HTERT RPE-1 (cell line): Measurements from ENCODE around the gene MAP1LC3B.
"Not testable (repeated sequence)": the region's sequence is repeated elsewhere in the genome, so short reads cannot be mapped to it uniquely, and the experiment has no call there.

Experiments
- in situ Hi-C: fragments of 300-500 bp; cut with MboI; formaldehyde crosslinking; loops from 4 replicates; pipeline ENCODE4 v1.14.3; 2020; ENCODE audit warnings: low sequenced_read_pairs

MAP1LC3B gene

GRCh38 chr16:87360862-87361610 is 31.1 kb upstream of the MAP1LC3B start:
- in situ Hi-C loops = no loop called here

DNA sequence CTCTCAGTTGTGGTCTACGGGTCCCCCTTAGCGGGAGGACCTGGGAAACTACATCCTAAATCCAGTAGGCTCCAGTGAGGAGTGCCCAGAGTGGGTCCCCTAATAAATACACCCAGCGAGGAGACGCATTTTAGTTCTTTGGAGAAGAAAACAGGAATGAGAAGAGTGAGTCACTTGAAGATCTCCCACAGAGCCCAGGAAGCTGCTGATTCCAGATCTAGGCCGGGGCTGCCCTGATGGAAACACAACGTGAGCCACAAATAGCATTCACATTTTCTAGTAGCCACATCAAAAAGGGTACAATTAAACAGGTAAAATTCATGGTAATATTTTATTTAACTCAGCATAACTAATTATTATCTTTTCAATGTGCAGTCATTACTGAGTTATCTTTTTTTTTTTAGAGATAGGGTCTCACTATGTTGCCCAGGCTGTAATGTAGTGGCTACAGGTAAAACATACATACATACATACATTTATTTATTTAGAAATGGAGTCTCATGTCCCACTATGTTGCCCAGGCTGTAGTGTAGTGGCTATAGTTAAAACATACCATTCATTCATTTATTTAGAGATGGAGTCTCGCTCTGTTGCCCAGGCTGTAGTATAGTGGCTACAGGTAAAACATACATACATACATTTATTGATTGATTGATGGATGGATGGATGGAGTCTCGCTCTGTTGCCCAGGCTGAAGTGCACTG is 30.1 kb upstream of the MAP1LC3B start:
- in situ Hi-C loops = no loop called here

DNA sequence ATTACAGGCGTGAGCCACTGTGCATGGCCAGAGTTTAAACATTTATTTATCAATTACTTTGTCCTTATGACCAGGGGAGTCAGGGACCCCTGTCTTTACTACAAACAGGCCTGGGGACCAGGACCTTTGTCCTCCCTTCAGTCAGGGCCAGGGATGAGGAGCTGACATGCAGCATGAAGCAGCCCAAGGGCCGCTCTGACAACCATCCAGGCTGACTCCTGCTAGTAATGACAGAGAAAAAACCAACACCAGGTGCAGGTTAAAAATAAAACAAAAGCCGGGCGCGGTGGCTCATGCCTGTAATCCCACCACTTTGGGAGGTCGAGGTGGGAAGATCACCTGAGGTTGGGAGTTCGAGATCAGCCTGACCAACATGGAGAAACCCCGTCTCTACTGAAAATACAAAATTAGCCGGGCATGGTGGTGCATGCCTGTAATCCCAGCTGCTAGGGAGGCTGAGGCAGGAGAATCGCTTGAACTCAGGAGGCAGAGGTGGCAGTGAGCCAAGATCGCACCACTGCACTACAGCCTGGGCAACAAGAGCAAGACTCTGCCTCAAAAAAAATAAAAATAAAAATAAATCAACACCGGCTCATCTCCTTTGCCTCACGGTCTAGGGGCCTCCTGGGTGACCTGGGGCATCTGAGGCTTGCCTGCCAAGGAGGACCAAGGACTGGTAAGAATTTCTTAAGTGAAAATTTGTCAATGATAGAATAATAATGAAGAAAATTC is 29.1 kb upstream of the MAP1LC3B start:
- in situ Hi-C loops = not testable (repeated sequence)

DNA sequence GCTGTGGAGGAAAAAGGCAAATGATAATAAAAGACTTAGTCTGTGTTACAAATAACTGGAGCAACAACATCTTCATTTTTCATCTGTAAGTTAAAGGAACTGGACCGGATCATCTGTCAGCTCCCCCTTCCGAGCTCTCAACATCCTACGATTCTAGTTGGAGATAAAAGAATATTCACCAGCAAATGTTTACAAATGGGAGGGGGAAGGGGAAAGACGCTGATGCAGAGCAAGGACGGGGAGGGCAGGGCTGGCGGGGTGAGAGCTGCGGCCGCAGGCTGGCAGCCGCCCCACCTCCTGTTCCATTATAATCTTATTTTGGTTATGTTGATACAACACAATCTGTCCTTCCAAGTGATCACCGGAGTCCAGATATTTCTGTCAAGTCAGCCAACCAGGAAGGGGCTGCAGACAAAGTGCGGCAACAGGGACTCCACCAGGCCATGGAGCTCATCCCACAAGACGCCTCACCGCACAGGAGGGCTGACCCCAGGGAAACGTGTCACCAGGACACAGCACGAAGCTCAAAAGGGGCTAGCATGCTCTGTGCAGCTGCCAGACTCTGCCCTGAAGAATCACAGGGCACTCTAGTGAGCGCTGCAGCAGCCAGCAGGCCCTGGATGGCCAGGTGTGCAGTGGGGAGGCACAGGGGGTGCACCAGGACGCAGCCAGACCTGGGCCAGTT is 28.2 kb upstream of the MAP1LC3B start:
- in situ Hi-C loops = no loop called here

DNA sequence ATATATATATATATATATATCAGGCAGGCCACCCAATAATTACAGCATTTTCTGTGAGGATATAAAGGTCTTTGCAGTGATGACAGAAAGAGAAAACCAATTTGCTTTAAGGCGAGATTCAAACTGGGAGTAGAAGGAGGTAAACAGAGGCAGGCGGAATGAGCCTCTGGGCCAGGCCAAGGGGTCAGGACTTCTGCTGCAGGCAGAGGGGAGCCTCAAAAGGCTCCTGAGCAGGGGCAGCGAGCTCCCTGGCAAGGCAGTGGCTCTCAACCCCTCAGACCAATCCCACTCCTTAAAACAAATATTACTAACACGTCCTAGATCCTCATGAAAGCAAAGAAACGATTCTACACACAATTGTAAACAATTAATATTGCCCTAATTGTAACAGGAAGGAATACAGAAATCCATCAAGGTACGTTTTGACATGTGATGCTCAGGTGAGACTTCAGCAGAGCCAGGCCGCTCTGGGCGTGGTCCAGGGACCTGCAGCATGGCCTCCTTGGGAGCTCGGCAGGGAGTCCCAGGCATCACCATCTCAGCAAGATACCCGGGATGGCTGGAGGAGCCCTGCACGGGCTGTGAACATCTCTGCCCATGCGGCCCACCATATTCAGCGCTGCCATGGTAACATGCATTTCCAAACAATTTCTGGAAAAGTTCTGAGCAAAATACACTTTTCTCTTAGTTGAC is 27.0 kb upstream of the MAP1LC3B start:
- in situ Hi-C loops = no loop called here

GRCh38 chr16:87366288-87366687 is 25.8 kb upstream of the MAP1LC3B start:
- in situ Hi-C loops = no loop called here

DNA sequence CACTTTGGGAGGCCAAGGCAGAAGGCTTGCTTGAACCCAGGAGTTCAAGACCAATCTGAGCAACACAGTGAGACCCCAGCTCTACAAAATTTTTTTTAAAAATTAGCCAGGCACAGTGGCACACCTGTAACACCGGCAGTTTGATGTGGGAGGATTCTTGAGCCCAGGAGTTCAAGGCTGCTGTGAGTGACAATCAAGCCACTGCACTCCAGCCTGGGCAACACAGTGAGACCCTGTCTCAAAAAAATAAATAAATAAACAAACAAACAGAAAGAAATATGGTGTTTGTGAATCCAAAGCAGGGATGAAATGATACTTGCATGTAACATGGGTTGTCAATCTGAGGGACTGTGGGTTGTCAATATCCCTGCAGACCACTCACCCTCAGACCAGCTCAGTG is 25.2 kb upstream of the MAP1LC3B start:
- in situ Hi-C loops = no loop called here

DNA sequence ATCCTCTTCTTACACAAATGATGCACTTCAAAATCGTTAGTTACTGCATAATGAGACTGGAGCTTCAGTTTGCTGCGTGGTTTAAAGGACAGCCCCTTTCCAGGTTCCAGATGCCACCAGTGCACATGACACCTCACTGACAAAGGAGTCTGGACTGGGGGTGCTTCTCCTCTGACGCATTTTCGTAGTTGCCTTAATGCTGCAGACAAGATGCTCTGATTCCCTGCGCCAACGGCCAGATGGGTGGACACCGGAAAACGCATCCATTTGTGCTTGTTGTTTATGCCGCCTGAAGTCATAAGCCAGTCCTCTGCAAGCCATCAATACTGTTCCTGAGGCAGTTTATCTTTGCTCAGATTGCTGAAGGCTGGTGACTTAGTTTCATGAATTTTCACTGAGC is 24.6 kb upstream of the MAP1LC3B start:
- in situ Hi-C loops = no loop called here

DNA sequence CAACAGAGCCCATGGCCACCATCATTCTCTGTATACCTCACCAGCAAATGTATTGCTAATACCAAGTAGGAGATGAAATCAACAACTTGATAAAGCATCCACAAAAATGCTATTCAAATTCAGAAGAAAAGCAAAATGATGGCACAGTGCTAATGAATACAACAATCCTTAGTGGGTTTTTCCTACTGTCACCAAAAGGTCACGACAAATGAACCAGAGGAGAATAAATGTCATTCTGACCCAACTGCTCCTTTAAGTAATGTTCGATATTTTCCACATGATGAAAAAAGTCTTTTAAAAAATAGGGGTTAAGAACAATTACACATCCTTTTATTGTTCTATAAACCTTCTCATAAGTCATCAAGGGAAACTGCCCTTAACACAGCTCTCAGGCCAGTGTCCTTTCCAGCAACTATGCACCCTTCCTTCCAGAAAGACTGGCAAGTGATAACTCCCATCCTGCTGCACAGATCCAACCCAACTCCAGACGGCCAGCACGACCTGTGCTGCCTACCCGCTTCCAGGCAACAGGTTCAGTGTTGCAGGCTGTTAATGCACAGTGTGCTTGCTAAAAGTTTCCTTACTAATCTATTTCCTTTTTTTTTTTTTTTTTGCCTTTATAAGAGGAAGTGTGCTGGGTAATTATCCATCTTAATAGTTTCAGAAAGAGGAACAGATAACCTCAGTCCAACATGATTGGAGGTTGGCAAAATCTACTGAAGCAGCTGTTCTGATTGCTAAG is 23.9 kb upstream of the MAP1LC3B start:
- in situ Hi-C loops = no loop called here

DNA sequence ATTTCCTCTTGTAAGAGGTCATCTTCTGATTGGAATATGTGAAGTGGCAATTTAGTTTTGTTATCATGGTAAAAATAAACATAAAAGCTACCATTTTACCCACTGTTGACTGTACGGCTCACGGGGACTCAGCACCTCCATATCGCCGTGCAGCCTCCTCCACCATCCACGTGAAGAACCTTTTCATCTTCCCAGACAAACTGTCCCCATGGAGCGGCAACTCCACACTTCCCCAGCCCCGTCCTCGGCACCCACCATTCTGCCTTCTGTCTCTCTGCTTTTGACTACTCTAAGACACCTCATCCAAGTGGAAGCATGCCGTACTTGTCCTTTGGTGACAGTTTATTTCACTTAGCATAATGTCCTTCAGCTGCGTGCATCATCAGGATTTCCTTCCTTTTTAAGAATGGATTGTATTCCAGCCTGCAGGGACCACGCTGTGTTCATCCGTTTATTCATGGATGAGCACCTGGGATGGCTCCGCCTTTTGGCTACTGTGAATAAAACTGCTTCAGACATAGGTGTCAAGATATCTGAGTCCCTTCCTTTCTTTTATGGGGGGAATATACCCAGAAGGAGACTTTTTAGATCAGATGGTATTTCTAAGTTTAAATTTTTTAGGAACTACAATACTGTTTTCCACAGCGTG is 22.9 kb upstream of the MAP1LC3B start:
- in situ Hi-C loops = no loop called here

- in situ Hi-C loops = no loop called here
Observed at GRCh38 chr16:87369796-87370719, 22.1 kb upstream of the MAP1LC3B start.

- in situ Hi-C loops = no loop called here
Observed at GRCh38 chr16:87371261-87371866, 20.8 kb upstream of the MAP1LC3B start.

- in situ Hi-C loops = no loop called here
Observed at GRCh38 chr16:87372305-87372704, 19.8 kb upstream of the MAP1LC3B start.

DNA sequence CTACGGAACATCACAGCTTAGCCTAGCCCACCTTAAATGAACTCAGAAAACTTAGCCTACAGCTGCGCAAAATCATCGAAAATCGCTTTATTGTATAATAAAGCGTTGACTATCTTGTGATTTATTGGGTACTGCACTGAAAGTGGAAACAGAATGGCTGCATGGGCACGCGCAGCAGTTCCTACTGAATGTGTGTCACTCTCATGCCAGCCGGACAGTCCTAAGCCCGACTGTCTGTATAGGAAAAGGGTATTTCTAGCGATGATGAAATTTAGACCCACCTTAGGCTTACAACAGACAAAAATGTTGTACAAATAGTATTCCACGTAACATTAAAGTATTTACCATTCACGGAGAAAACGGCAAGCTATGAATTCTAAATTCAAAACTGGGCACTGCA is 17.8 kb upstream of the MAP1LC3B start:
- in situ Hi-C loops = no loop called here

DNA sequence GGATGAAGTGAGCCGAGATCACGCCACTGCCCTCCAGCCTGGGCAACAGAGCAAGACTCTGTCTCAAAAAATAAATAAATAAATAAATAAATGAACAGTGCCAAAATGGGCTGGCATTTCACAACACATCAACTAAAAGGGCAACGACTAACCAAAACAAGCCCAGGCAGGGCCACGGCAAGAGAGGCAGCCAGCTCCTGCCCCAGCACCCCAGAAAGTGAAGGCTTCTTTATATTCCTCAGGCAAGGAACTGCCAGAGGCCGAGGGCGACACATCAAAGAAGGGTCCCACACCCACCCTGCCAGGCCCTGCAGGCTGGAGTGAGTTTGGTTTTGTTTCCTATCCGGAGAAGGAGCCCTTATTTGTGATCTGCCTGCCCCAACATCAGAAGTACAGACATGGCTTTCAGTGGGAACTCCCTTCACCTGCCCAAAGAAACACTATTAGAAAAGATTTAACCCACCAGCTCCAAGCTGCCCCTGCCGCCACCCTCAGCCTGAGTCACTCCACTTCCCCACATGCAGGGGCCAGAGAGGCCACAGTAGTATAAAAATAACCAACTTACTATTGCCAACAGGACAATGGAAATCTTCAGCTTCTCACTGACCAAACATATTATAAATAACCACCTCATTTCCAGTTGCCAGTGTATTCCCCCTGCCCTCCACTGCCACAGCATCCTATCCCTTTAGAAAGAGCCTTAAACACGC is 16.6 kb upstream of the MAP1LC3B start:
- in situ Hi-C loops = no loop called here

- in situ Hi-C loops = no loop called here
Observed at GRCh38 chr16:87376660-87377059, 15.5 kb upstream of the MAP1LC3B start.

DNA sequence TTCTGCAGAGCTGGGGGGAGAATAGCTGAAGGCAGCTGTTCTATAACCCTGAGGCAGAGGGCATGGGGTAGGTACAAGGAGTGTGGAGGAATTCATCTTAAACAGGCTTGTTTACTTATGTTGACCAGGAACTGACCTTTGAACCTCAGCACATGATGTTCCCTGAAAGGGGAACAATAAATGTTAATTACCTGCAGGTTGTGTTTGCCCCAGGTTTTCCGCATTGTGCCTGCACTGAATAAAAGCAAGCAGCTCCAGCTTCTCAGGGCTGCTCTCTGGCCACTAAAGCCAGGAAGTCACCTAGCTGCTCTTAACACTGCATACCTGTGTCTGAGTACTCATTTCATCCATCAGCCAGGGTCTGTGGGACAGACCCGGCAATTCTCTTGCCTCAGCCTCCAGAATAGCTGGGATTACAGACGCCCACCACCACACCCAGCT is 12.8 kb upstream of the MAP1LC3B start:
- in situ Hi-C loops = not testable (repeated sequence)
